Retinal pigment epithelial cell (primary cell): Measurements from ENCODE around the gene WBP2.

ENCODE experiments used
- DNase-seq: peaks from one replicate; pipeline ENCODE4 v3.0.0-alpha.2; 2010; ENCODE audit warnings: low read depth
- H3K4me3 ChIP-seq: 2 replicates; pipeline ENCODE4 v1.5.1; 2011; ENCODE audit warnings: mild to moderate bottlenecking, low read length, control low read depth, moderate library complexity
- TF ChIP-seq, protein P1 (sequence below): conservative IDR thresholded peaks from 2 replicates; pipeline ENCODE4 v1.5.1; 2011; ENCODE audit warnings: low read depth, low read length, control low read depth, inconsistent platforms

Gene WBP2

DNA sequence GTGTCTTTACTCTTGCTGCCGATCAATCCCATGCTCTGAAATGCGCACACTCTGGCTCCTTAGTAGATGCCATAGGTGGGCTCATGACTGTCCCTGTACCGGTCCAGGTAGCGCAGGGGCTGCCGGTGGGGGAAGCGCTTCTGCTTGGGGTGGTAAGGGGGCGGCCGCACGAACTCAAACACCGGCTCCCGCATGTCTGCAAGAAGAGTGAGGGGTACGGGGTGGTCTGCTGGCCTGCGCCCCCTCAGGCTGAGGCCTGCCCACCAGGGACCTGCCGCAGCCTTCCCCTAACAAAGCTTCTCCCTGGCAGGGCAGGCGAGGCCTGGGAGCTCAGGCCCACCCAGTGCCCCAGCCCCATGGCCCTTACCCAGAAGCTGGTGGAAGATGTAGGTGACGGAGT lies 43.7 kb upstream of the WBP2 start:
- no peak overlapping the region for H3K4me3 ChIP-seq
- TF ChIP-seq, protein P1, sequence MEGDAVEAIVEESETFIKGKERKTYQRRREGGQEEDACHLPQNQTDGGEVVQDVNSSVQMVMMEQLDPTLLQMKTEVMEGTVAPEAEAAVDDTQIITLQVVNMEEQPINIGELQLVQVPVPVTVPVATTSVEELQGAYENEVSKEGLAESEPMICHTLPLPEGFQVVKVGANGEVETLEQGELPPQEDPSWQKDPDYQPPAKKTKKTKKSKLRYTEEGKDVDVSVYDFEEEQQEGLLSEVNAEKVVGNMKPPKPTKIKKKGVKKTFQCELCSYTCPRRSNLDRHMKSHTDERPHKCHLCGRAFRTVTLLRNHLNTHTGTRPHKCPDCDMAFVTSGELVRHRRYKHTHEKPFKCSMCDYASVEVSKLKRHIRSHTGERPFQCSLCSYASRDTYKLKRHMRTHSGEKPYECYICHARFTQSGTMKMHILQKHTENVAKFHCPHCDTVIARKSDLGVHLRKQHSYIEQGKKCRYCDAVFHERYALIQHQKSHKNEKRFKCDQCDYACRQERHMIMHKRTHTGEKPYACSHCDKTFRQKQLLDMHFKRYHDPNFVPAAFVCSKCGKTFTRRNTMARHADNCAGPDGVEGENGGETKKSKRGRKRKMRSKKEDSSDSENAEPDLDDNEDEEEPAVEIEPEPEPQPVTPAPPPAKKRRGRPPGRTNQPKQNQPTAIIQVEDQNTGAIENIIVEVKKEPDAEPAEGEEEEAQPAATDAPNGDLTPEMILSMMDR: no peak
- no peak for DNase-seq

DNA sequence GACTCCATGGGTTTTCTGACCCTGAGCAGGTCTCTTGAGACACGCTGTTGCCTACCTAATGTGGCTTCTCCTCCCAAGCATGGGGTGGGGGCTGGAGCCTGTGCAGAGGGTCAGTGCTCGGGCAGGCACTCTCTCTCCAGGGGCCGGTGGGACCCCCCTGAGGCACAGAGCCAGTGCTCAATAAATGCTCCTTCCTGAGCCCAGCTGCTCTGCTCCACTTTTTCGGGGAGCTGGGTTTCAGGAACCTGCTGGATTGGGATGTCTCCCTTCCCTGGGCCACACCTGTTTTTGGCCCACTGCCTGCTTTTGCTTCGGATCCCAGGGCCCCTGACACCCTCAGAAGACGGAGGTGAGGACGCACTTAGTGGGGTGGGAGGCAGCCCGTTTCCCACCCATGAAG lies 42.9 kb upstream of the WBP2 start:
- TF ChIP-seq, protein P1: no peak
- no peak for DNase-seq
- H3K4me3 ChIP-seq: no peak overlapping the region

DNA sequence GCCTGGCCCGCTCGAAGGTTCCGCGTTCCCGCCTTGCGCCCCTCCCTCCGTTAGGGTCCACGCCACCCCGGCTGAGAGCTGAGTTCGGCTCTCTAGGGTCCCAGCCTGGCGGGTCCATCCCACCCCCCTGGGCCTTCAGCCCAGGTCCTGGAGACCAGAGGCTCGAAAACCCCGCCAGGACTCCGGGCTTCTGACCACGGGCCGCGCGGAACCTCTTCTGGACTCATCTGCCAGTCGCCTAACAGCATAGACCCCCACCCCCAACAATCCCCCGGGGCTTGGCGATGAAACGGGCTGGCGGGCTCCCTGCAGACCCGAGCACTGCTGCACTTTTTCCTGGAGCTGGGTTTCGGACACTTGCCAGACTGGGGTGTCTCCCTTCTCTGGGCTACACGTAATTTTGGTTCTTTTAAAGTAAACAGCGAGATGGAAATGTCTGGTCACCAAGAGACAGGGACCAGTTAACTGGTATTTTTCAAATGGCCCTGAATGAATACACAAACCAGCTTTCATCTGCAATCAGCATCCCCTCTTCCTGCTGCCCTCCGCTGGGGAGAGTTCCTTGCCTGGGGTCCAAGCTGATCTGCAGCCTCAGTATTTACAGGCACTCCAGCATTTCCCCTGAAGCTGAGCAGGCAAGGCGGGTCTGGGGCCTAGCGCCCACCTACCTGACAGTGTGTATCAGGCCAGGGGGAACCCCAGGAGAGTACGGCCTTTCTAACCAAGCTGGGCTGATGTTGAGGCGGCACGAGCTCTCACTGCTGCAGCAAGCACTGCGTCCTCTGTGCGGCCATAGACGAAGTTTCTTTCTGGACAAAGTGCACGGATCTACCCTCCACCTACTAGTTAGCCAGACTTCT lies 42.3 kb upstream of the WBP2 start:
- H3K4me3 ChIP-seq: peak overlapping the region; percentile 27
- TF ChIP-seq, protein P1: no peak
- no peak for DNase-seq

DNA sequence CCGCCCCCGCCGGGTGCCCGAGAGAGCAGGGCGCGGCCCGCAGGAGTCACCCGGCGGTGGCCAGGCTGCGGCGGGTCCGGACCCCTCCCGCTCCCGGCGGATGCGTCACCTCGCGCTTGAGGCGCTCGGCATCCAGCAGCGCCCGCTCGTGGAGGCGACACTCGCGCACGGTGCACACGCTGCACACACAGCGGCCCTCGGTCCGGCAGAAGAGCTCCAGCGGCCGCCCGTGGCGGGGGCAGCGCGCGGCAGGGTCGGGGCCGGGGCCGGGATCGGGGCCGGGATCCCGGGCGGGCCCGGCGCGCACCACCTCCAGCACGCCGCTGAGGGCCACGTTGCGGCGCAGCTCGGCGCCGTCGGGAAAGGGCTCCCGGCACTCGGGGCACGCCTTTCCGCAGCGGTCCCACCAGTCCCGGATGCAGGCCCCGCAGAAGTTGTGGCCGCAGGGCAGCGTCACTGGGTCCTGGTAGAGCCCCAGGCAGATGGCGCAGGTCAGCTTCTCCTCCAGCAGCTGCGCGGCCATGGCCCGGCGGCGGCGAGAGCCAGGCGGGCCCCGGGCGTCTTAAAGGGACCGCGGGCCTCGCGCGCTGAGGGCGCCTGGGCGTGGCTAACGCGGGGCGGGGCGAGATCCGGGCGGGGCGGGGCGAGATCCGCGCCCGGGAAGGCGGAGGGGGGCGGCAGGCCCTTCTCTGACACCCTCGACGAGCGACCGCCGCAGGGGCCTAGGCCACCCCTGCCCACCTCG lies 41.5 kb upstream of the WBP2 start, which contains the start of gene TRIM65:
Gene TRIM65, minus strand, starts transcription at position 537 of the 745 bp plus-strand sequence. Its CDS starts 14 bp downstream, at position 523.
- TF ChIP-seq, protein P1: peak; percentile 20
- peak within 1 kb of the TSS; percentile 63 for H3K4me3 ChIP-seq
- DNase-seq: no peak

DNA sequence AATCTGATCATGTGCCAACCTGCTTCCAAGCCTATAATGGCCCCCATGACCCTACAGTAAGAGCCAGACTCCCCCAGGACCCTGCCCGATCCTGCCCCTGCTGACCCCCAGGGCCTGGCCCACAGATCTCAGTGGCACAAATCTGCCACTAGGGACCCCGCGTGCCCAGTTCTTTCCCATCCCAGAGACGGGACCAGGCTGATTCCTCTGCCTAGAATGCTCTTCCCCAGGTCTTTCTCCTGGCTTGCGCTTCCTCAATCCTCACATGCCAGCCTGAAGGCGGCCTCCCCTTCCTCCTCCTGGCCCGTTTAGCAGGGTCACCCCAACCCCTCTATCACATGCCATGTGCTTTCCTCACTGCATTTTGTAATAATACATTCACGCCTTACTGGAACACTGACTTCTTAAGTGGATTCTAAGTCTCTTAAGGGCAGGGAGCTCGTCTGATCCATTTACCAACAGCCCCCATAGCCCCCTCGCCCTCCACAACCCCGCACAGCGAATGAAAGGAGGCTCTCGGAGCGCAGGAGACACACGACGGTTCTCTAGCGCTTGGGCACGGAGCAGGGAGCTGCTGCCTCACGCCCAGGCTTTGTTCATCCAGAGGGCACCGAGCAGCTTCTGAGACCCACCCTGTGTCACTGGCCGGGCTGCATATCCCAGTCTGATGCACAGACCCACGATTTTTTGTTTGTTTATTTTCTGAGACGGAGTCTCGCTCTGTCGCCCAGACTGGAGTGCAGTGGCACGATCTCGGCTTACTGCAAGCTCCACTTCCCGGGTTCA lies 40.4 kb upstream of the WBP2 start:
- no peak for DNase-seq
- TF ChIP-seq, protein P1: peak; percentile 52
- peak overlapping the region; percentile 63 for H3K4me3 ChIP-seq

DNA sequence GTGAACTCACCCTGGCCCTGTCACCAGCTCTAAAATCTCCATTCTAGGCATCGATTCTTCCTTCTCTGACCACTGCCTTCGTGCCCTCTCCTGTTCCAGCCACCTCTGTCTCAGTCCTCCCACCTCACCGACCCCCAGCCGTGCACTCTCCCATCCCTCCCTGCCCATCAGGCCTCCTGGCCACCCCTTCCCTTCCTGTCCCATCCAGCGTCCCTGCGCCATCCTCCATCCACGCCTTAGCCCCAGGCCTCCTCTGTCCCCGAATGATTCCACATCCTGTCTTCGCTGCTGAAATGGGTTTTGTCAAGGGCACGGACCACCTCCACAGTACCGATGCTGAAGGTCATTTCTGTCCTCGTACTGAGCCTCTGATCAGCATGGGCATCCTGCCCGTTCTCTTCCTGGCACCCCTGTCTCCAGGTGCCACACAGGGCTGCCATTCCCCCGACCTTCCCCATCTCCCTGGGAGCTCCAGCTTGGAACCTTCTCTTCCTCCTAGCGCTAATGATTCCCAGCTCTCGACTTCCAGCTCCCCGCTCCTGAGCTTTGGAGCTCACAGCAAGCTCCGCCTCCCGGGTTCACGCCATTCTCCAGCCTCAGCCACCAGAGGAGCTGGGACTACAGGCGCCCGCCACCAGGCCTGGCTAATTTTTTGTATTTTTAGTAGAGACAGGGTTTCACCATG lies 39.1 kb upstream of the WBP2 start:
- DNase-seq: no peak
- TF ChIP-seq, protein P1: no peak
- H3K4me3 ChIP-seq: no peak overlapping the region
